D721Med (cell line): ENCODE results near the gene ACP4.
"Not testable (repeated sequence)": the region's sequence is repeated elsewhere in the genome, so short reads cannot be mapped to it uniquely, and the experiment has no call there.

ENCODE experiments used
- DNase-seq: peaks from one replicate; pipeline ENCODE4 v3.0.0; 2011; ENCODE audit warnings: low spot score; ENCODE audit not compliant: insufficient read length
- FAIRE-seq: peaks from 2 replicates; lab custom pipeline; 2011; peaks lifted over from hg19 to GRCh38; lab: Jason Lieb, UNC
- TF ChIP-seq, protein P1 (sequence below): IDR thresholded peaks from 2 replicates; pipeline ENCODE4 v1.5.1; 2012; ENCODE audit warnings: mild to moderate bottlenecking, control low read depth; ENCODE audit not compliant: insufficient read depth; ENCODE audit errors: missing control alignments

Gene ACP4

DNA sequence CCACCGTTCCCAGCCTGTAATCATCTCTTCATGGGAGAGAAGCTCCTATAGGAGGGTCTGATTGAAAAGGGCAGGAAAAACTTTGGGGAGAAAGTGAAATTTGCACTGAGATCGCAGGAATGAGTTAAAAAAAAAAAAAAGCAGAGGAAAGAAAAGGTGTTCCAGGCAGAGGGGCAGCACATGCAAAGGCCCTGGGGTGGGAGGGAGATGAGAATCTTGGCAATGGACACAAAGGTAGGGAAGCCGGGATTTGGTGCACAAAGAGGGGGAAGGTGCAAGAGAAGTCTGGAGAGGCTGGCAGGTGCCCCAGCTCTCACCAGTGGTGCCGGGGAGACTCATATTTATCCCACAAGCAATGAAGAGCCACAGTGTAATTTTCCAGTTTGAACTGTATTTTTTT, 36.3 kb upstream of the ACP4 start:
- TF ChIP-seq, protein P1, sequence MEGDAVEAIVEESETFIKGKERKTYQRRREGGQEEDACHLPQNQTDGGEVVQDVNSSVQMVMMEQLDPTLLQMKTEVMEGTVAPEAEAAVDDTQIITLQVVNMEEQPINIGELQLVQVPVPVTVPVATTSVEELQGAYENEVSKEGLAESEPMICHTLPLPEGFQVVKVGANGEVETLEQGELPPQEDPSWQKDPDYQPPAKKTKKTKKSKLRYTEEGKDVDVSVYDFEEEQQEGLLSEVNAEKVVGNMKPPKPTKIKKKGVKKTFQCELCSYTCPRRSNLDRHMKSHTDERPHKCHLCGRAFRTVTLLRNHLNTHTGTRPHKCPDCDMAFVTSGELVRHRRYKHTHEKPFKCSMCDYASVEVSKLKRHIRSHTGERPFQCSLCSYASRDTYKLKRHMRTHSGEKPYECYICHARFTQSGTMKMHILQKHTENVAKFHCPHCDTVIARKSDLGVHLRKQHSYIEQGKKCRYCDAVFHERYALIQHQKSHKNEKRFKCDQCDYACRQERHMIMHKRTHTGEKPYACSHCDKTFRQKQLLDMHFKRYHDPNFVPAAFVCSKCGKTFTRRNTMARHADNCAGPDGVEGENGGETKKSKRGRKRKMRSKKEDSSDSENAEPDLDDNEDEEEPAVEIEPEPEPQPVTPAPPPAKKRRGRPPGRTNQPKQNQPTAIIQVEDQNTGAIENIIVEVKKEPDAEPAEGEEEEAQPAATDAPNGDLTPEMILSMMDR, result no peak
- DNase-seq (no peak), FAIRE-seq (no peak)

DNA sequence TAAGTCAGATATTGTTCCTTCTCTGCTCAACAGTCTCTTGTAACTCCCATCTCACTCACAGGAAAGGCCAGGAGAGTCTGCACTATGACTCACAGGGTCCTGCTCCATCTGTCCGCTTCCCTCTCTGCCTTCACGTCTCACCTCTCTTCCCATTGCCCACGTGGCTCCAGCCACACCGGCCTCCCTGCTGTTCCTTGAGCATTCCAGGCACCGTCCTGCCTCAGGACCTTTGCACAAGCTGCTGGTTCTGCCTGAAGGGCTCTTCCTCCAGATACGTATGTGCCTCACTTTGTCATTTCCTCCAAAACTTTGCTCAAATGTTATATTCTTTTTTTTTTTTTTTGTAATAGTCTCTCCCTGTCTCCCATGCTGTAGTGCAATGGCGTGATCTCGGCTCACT, 34.0 kb upstream of the ACP4 start:
- not testable (repeated sequence) for FAIRE-seq, DNase-seq

DNA sequence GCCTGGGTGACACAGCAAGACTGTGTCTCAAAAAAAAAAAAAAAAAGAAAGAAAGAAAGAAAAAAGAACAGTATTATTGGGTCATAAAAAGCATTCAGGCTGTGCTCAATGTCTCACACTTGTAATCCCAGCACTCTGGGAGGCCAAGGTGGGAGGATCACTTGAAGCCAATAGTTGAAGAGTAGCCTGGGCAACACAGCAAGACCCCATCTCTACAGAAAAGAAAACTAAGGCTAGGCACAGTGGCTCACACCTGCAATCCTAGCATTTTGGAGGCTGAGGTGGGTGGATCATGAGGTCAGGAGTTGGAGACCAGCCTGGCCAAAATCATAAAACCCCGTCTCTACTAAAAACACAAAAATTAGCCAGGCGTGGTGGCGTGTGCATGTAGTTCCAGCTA, 32.6 kb upstream of the ACP4 start:
- not testable (repeated sequence) for FAIRE-seq

DNA sequence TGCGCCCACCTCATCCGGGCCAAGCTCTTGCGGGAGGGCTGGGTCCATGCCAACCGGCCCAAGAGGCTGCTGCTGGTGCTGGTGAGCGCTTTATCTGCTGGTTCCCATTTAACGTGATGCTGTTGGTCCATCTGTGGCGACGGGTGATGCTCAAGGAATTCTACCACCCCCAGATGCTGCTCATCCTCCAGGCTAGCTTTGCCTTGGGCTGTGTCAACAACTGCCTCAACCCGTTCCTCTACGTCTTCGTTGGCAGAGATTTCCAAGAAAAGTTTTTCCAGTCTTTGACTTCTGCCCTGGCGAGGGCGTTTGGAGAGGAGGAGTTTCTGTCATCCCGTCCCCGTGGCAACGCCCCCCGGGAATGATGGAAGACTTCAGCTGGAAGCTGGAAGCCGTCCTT, 31.1 kb upstream of the ACP4 start:
- not testable (repeated sequence) for DNase-seq, FAIRE-seq

More for the DNA sequence above, 32.6 kb upstream of the ACP4 start:
- not testable (repeated sequence) for DNase-seq

DNA sequence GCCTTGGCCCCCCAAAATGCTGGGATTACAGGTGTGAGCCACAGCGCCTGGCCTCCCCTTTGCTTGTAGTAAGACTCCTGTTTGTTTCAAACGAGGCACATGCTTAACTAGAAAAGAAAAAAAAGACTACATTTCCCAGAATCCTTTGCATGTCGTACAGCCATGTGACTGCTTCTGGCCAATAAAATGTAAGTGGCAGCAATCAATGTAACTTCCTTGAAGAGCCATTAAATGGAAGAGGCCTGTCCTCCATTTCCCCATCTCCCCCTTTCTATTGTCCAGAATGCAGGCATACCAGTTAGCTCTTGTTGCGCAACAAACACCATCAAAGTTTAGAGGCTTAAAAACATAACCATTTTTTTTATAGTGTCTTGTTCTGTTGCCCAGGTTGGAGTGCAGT, 30.3 kb upstream of the ACP4 start:
- FAIRE-seq, result no peak
- TF ChIP-seq, protein P1, result no peak
- DNase-seq, result no peak

DNA sequence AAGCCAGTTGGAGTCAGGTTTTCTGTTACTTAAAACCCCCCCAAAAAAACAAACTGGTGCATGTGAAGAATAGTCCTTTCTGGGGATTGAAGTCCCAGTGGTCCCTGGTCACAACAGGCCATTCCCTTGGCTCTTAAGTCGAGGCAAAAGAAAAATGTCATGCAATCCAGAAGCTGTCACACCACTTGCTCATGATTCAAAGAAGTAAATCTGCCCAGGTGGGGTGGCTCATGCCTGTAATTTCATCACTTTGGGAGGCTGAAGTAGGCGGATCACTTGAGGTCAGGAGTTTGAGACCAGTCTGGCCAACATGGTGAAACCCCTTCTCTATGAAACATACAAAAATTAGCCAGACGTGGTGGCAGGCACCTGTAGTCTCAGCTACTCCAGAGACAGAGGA, 28.7 kb upstream of the ACP4 start:
- not testable (repeated sequence) for FAIRE-seq, DNase-seq

DNA sequence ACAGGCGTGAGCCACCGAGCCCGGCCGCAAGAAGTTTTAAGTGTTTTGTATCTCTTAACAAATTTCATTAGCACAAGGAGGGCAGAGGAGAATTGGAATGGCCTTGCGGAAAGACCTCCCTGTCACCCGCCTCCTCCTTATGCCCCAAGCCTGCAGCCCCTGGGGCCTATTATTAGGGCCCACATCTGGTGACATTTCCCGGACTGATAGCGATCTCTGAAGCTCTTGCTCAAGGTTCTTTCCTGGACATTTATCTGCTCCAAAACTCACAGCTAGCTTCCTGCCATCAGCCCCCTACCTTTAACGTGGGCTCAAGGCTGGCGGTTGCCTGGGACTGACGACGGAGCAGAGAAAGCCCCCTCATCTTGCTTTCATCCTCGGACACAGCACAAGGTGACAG, 26.7 kb upstream of the ACP4 start:
- not testable (repeated sequence) for FAIRE-seq, DNase-seq

DNA sequence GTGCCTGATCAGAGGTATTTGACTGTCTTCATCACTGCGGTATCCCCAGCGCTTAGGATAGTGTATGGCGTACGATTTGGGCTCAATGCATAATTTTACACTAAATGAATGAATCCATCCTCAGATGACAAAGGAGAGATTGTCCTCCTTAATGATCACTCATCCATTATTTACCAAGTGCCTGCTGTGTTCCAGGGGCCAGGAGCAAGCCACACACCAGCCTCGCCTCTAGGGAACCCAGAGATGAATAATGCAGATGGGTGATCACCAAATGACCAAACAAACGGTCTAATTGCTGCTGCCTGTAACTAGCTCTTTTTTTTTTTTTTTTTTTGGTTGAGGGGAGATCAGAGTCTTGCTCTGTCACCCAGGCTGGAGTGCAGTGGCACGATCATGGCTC, 25.8 kb upstream of the ACP4 start:
- FAIRE-seq, result no peak
- TF ChIP-seq, protein P1, result no peak
- no peak for DNase-seq

DNA sequence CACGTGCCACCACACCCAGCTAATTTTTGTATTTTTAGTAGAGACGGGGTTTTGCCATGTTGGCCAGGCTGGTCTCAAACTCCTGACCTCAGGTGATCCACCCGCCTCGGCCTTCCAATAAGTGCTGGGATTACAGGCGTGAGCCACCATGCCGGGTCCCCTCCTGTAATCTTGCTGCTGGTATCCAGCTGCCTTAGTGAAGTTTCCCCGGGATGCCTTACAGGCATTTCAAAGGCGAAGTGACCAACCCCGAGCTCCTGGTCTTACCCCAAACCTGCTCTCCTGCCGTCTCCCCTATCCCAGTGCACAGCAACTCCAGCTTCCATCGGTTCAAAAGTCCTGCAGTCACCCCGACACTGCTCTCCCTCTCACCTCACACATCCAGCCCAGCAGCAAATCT, 23.5 kb upstream of the ACP4 start:
- not testable (repeated sequence) for DNase-seq, FAIRE-seq

DNA sequence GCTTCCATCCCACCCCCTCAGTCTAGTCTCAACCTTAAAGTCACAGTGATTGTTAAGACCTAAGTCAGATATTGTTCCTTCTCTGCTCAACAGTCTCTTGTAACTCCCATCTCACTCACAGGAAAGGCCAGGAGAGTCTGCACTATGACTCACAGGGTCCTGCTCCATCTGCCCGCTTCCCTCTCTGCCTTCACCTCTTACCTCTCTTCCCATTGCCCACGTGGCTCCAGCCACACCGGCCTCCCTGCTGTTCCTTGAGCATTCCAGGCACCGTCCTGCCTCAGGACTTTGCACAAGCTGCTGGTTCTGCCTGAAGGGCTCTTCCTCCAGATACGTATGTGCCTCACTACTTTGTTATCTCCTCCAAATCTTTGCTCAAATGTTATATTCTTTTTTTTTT, 23.0 kb upstream of the ACP4 start:
- FAIRE-seq, DNase-seq: not testable (repeated sequence)

DNA sequence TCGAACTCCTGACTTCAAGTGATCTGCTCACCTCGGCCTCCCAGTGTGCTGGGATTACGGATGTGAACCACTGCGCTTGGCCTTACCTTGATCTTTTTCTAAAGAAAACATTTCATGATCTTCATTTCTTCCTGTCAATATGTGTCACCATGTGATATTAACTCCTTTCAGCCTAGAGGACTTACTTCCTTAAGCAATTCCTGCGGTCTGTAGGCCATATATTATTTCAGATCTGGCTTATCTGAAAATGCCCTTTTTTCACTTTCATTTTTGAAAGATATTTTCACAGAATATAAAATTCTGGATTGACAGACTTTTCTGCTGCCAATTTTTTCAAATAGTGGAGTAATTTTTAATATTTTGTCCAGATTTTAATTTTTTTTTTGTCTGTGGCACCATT, 21.9 kb upstream of the ACP4 start:
- DNase-seq (no peak), FAIRE-seq (no peak)
- TF ChIP-seq, protein P1, result no peak

DNA sequence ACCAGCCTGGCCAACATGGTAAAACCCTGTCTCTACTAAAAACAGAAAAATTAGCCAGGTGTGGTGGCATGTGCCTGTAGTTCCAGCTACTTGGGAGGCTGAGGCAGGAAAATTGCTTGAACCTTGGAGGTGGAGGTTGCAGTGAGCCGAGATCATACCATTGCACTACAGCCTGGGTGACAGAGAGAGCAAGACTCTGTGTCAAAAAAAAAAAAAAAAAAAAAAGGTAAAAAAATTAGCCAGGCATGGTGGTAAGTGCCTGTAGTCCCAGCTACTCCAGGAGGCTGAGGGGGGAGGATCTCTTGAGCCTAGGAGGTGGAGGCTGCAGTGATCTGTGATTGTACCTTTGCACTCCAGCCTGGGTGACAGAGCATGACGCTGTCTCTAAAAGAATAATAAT, 20.1 kb upstream of the ACP4 start, which contains the start of gene GPR32:
TSS of gene GPR32 (plus strand) at position 301 of the 400 bp plus-strand sequence. CDS start 137 bp downstream, outside the sequence.
- not testable (repeated sequence) for FAIRE-seq, DNase-seq
